HepG2 (cell line): Measurements from ENCODE around the gene GRID1. TPM values are rescaled to one million over a fixed set of nuclear protein-coding genes. Genes with fewer than 3 reads are reported as not detected.

Source experiments
- ATAC-seq: fragments of 200-7000 bp; cut with Tn5 transposase; 3 replicates; pipeline ENCODE4 v1.9.1; 2020; ENCODE audit warnings: mild to moderate bottlenecking, moderate library complexity
- BruUV-seq: library from RNA; stranded (reverse); fragments of 400-500 nt; replicated peaks from 2 replicates; lab custom pipeline; 2021; lab: Mats Ljungman, UMichigan
- CTCF ChIA-PET: fragments of 300-600 bp; formaldehyde crosslinking; extraction: SDS; loops from one replicate; lab custom pipeline; 2021; ENCODE audit warnings: low total read pairs, inconsistent platforms, low intra/inter-chr PET ratio; lab: Yijun Ruan, JAX
- POLR2A ChIA-PET: fragments of 350-600 bp; sonication (Branson Sonifier 250); formaldehyde crosslinking; loops from one replicate; lab custom pipeline; 2020; ENCODE audit warnings: antibody characterized with exemption, inconsistent platforms; lab: Yijun Ruan, JAX
- DNase-seq: peaks from one replicate; pipeline ENCODE4 v3.0.0-alpha.2; 2015; ENCODE audit warnings: low spot score
- FAIRE-seq: peaks from 3 replicates; lab custom pipeline; 2011; peaks lifted over from hg19 to GRCh38; lab: Jason Lieb, UNC
- H2AFZ ChIP-seq: one replicate; pipeline ENCODE4 v1.6.1; 2011; ENCODE audit warnings: low read length, inconsistent platforms
- H3K27ac ChIP-seq: fragments of 300-600 bp; 3 replicates; pipeline ENCODE4 v1.8.0; 2011; ENCODE audit warnings: mixed run types, mild to moderate bottlenecking, mixed read lengths, low read length, inconsistent platforms; ENCODE audit not compliant: insufficient read depth; ENCODE audit errors: extremely low read length
- H3K27me3 ChIP-seq, 2 experiments: fragments of 200-600 bp in 1 of 2; 2 replicates in 1 of 2; 3 replicates in 1 of 2; pipeline versions ENCODE4 v1.6.0 to v1.8.0; 2011; ENCODE audit warnings: low read length in 2 of 2, mild to moderate bottlenecking in 2 of 2, moderate library complexity in 2 of 2, inconsistent platforms in 1 of 2; ENCODE audit not compliant: insufficient read depth in 2 of 2, control insufficient read depth in 1 of 2
- H3K36me3 ChIP-seq, 2 experiments: fragments of 200-600 bp in 1 of 2; replicated peaks in 1 of 2; 2 replicates in 1 of 2; 3 replicates in 1 of 2; pipeline versions ENCODE4 v1.5.1 to v1.8.0; 2011; ENCODE audit warnings: low read length in 2 of 2, inconsistent platforms in 1 of 2; ENCODE audit not compliant: insufficient read depth in 2 of 2, control insufficient read depth in 1 of 2
- H3K4me1 ChIP-seq: 2 replicates; pipeline ENCODE4 v1.5.1; 2012; ENCODE audit warnings: low read length, inconsistent platforms; ENCODE audit not compliant: insufficient read depth
- H3K4me2 ChIP-seq: 2 replicates; pipeline ENCODE4 v1.6.0; 2011; ENCODE audit warnings: low read depth, low read length, inconsistent platforms
- H3K4me3 ChIP-seq, 3 experiments: fragments of 200-600 bp in 1 of 3; sonication (generic), shearing (Covaris generic) in 1 of 3; replicated peaks in 1 of 3; 2 replicates each; pipeline ENCODE4 v1.5.1; 2011 to 2016; ENCODE audit warnings: low read length in 3 of 3, inconsistent platforms in 2 of 3, low read depth in 2 of 3, mild to moderate bottlenecking in 2 of 3, control low read depth in 1 of 3, mixed read lengths in 1 of 3; ENCODE audit not compliant: insufficient read depth in 1 of 3
- H3K79me2 ChIP-seq: one replicate; pipeline ENCODE4 v1.6.1; 2011; ENCODE audit warnings: low read length, inconsistent platforms; ENCODE audit not compliant: insufficient read depth
- H3K9ac ChIP-seq: 2 replicates; pipeline ENCODE4 v1.6.0; 2011; ENCODE audit warnings: mild to moderate bottlenecking, low read depth, low read length, inconsistent platforms; ENCODE audit not compliant: insufficient read depth
- H3K9me3 ChIP-seq: 2 replicates; pipeline ENCODE4 v1.5.1; 2012; ENCODE audit warnings: mild to moderate bottlenecking, low read length
- H4K20me1 ChIP-seq: 2 replicates; pipeline ENCODE4 v1.6.0; 2011; ENCODE audit warnings: inconsistent platforms, mild to moderate bottlenecking, low read length, moderate library complexity; ENCODE audit not compliant: insufficient read depth
- CREM ChIP-seq, 2 experiments: sonication (generic) in 1 of 2; formaldehyde crosslinking in 1 of 2; IDR thresholded peaks; 2 replicates each; pipeline versions ENCODE4 v1.4.0 to v1.6.1; 2016 to 2020; ENCODE audit warnings: antibody characterized with exemption in 1 of 2, mild to moderate bottlenecking in 1 of 2, missing genetic modification reagents in 1 of 2
- DR1 ChIP-seq: sonication (generic); formaldehyde crosslinking; IDR thresholded peaks from 2 replicates; pipeline ENCODE4 v1.8.0; 2021; ENCODE audit warnings: mild to moderate bottlenecking, missing genetic modification reagents, inconsistent platforms
- RBFOX2 ChIP-seq: fragments of 200-400 bp; formaldehyde crosslinking; IDR thresholded peaks from 2 replicates; pipeline ENCODE4 v1.6.1; 2017; ENCODE audit warnings: low read depth, mild to moderate bottlenecking, low read length
- SYNCRIP ChIP-seq: fragments of 200-400 bp; formaldehyde crosslinking; IDR thresholded peaks from 2 replicates; pipeline ENCODE4 v1.6.1; 2018; ENCODE audit warnings: mild to moderate bottlenecking, low read depth, low read length; ENCODE audit not compliant: insufficient read depth
- XBP1 ChIP-seq: sonication (generic); formaldehyde crosslinking; IDR thresholded peaks from 2 replicates; pipeline ENCODE4 v1.5.0; 2020; ENCODE audit warnings: missing genetic modification reagents
- ZIK1 ChIP-seq: sonication (generic); formaldehyde crosslinking; IDR thresholded peaks from 2 replicates; pipeline ENCODE4 v1.5.0; 2020; ENCODE audit warnings: mild to moderate bottlenecking, low read depth, missing genetic modification reagents, borderline replicate concordance
- ZNF33B ChIP-seq: sonication (generic); formaldehyde crosslinking; IDR thresholded peaks from 2 replicates; pipeline ENCODE4 v1.5.1; 2020; ENCODE audit warnings: mild to moderate bottlenecking, missing genetic modification reagents
- ZNF383 ChIP-seq: sonication (generic); formaldehyde crosslinking; IDR thresholded peaks from 2 replicates; pipeline ENCODE4 v1.4.0; 2020; ENCODE audit warnings: missing genetic modification reagents, mild to moderate bottlenecking, borderline replicate concordance
- ZNF460 ChIP-seq: sonication (generic); formaldehyde crosslinking; IDR thresholded peaks from 2 replicates; pipeline ENCODE4 v1.5.1; 2020; ENCODE audit warnings: missing genetic modification reagents, mild to moderate bottlenecking, borderline replicate concordance
- ZNF720 ChIP-seq: sonication (generic); formaldehyde crosslinking; IDR thresholded peaks from 2 replicates; pipeline ENCODE4 v1.4.0; 2020; ENCODE audit warnings: missing genetic modification reagents
- WGBS: methylation state at CpG from one replicate; pipeline ENCODE4 v1.1.6; 2017; ENCODE audit warnings: low lambda C conversion rate; 5-methylcytosine and 5-hydroxymethylcytosine counted together
- in situ Hi-C: cut with HindIII; loops from 2 replicates; pipeline ENCODE4 v1.10.0; 2017; ENCODE audit warnings: low pct_unique_long_range_greater_than_20kb; ENCODE audit not compliant: extremely low pct_ligation_motif_present
- intact Hi-C: fragments of 100-400 bp; cut with micrococcal nuclease; formaldehyde crosslinking; loops from one replicate; pipeline ENCODE4 v1.10.0; 2022; ENCODE audit not compliant: unreplicated experiment
- polyA plus RNA-seq, 8 experiments: library from polyadenylated mRNA; depleted of rRNA in 3 of 8; stranded (reverse) in 7 of 8; unstranded in 1 of 8; fragments of >200 nt; fragmentation: Illumina TruSeq in 4 of 8; extraction: Trizol in 4 of 8; gene quantifications; 2 replicates each; pipeline versions ENCODE4 v1.2.1 to v1.2.3, GENCODE V29; 2011 to 2016; ENCODE audit warnings: low read depth in 4 of 8, missing spikeins in 1 of 8, mixed read lengths in 1 of 8; ENCODE audit not compliant: insufficient read depth in 1 of 8
- total RNA-seq, 5 experiments: library from RNA; depleted of rRNA; stranded (reverse); fragments of >200 nt; fragmentation: Illumina TruSeq; extraction: Trizol; gene quantifications; 2 replicates each; pipeline ENCODE4 v1.2.3, GENCODE V29; 2016; ENCODE audit warnings: low read depth in 1 of 5
- TF ChIP-seq, protein P1 (sequence below): sonication (generic); formaldehyde crosslinking; IDR thresholded peaks from 2 replicates; pipeline ENCODE4 v1.4.0; 2020; ENCODE audit warnings: missing genetic modification reagents

GRID1 gene
- total and polyA plus RNA-seq, 2 of the 13 experiments (the other 11 are each of a cell fraction or from before 2014, with no cell fraction given) = 0.05 TPM; not detected in 1

DNA sequence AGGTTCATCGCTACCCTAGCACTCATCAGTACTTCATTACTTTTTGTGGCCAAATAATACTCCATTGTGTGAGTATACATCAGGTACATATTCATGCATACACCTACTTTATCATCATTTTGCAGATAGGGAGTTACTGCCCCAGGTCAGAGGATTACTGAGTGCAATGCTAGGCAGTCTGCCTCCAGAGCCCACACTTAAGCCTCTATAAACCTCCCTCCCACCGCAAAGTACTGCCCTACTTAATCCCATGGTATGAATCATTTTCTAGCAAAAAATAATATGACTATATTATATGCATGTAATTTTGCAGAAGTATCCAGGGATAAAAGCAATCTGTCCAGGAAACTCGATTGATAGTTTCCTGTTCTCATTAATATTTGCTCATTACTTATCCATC is 194.3 kb downstream of the GRID1 start:
- FAIRE-seq (no peak), DNase-seq (no peak), ATAC-seq (no peak)
- Histone ChIP-seq H3K36me3 (no peaks in the 10 kb centered on the region), H2AFZ (no peak overlapping the region), H4K20me1 (no peaks in the 10 kb centered on the region), H3K4me1 (0 out of 2 replicates have a peak, but pooled peaks cover 9% of the 10 kb centered on the region), H3K4me2 (no peak overlapping the region), H3K9me3 (no peaks in the 10 kb centered on the region), H3K27me3 (peaks cover 0 to 6% of the 10 kb centered on the region in 2 experiments; a peak in 2 of 5 replicates), H3K9ac (no peak overlapping the region), H3K79me2 (no peaks in the 10 kb centered on the region), H3K27ac (no peak overlapping the region), H3K4me3 (no peak overlapping the region)
- intact Hi-C loops (no loop called here), in situ Hi-C loops (no loop called here)
- 27% methylated on average over 3 of the region's 3 CpGs for WGBS
- CTCF ChIA-PET = no interaction called here
- no TSS peak for BruUV-seq
- POLR2A ChIA-PET = no interaction called here
- no peak for TF ChIP-seq ZNF33B (CRISPR knock-in tag)
- no peak for TF ChIP-seq RBFOX2
- no peak for TF ChIP-seq ZNF460 (CRISPR knock-in tag)
- no peak for TF ChIP-seq XBP1 (CRISPR knock-in tag)
- TF ChIP-seq, protein P1, sequence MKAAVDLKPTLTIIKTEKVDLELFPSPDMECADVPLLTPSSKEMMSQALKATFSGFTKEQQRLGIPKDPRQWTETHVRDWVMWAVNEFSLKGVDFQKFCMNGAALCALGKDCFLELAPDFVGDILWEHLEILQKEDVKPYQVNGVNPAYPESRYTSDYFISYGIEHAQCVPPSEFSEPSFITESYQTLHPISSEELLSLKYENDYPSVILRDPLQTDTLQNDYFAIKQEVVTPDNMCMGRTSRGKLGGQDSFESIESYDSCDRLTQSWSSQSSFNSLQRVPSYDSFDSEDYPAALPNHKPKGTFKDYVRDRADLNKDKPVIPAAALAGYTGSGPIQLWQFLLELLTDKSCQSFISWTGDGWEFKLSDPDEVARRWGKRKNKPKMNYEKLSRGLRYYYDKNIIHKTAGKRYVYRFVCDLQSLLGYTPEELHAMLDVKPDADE = no peak
- TF ChIP-seq CREM (IDR thresholded peaks at IDR 0.05) = no peak
- TF ChIP-seq CREM (CRISPR knock-in tag; IDR thresholded peaks at IDR 0.05) = no peak
- no peak for TF ChIP-seq ZNF720 (CRISPR knock-in tag)
- no peak for TF ChIP-seq ZIK1 (CRISPR knock-in tag)
- no peak for TF ChIP-seq DR1 (CRISPR knock-in tag)
- no peak for TF ChIP-seq SYNCRIP
- TF ChIP-seq ZNF383 (CRISPR knock-in tag) = no peak
